Lower lobe of right lung (tissue), 2 donors: ENCODE data around the gene MGMT. TPM values are rescaled to one million over a fixed set of nuclear protein-coding genes. Genes with fewer than 3 reads are reported as not detected.
A peak's percentile ranks its signal among the peaks of the same experiment; 100 is the strongest.

Source experiments
- ATAC-seq, 2 donors: fragments of 200-7000 bp; cut with Tn5 transposase; one replicate each; pipeline ENCODE4 v1.9.1; 2020 to 2022; ENCODE audit warnings: mild to moderate bottlenecking in 2 of 2, moderate library complexity in 2 of 2
- DNase-seq: peaks from one replicate; pipeline ENCODE4 v3.0.0-alpha.2; 2020
- H3K27ac ChIP-seq: fragments of 200-600 bp; one replicate; pipeline ENCODE4 v1.8.0; 2022
- H3K27me3 ChIP-seq: fragments of 200-600 bp; one replicate; pipeline ENCODE4 v1.8.0; 2022; ENCODE audit warnings: low read depth
- H3K36me3 ChIP-seq: fragments of 200-600 bp; one replicate; pipeline ENCODE4 v1.8.0; 2022; ENCODE audit warnings: mild to moderate bottlenecking
- H3K4me1 ChIP-seq: fragments of 200-600 bp; one replicate; pipeline ENCODE4 v1.8.0; 2022
- H3K4me3 ChIP-seq: fragments of 200-600 bp; one replicate; pipeline ENCODE4 v1.8.0; 2022; ENCODE audit warnings: mild to moderate bottlenecking
- H3K9me3 ChIP-seq: fragments of 200-600 bp; one replicate; pipeline ENCODE4 v1.8.0; 2022
- intact Hi-C: fragments of 100-400 bp; cut with DNase I; formaldehyde crosslinking; loops from one replicate; pipeline ENCODE4 v1.11.0; 2022
- total RNA-seq: library from RNA; stranded (reverse); fragmentation: NEBNext Ultra II Directional; extraction: Animal tissue kit (Norgen Biotek cat#: 25700); gene quantifications from one replicate; pipeline ENCODE4 v1.2.1, GENCODE V29; 2021
- TF ChIP-seq, protein P1 (sequence below): fragments of 200-600 bp; IDR thresholded peaks from one replicate; pipeline ENCODE4 v1.8.0; 2022; ENCODE audit warnings: antibody characterized with exemption, mild to moderate bottlenecking
- donor health status: DM: no; HTN: yes; CAD: no; lungs with severe emphysema.

MGMT gene
- total RNA-seq, 1 donor from 2014 or later = 19.9 TPM

DNA sequence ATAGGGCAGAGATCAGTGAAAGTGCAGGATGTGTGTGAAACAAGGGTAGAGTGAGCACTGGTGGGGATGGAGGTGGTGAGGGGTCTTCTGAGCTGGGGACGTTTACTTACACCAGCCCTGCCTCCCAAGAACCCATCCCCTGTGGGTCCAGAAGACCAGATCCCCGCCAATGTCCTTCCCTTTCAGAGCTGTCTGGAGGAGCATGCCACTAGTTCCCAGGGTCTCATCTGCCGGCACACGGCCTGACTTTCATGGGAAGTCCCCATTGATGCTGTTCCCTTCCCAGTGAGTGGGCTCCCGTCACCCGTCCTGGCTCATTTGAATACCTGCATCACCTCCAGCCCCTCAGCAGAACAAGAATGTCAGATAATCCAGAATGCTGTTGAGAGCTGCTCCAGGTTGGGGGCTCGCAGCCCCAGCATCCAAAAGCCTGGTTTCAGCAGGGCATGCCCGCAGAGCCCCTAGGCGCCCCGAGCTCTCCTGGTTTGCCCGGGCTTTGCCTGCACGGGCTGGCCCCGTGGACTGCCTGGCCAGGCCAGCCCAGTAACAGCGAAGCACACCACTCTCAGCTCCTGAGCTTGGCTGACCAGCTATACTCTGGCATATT is 246.7 kb downstream of the MGMT start:
- Histone ChIP-seq H3K36me3 (peaks cover 7% of the 10 kb centered on the region), H3K4me1 (peaks cover under 1% of the 10 kb centered on the region), H3K4me3 (no peak overlapping the region), H3K27ac (no peak overlapping the region), H3K27me3 (no peaks in the 10 kb centered on the region), H3K9me3 (no peaks in the 10 kb centered on the region)
- intact Hi-C loops = no loop called here
- DNase-seq = no peak
- TF ChIP-seq, protein P1, sequence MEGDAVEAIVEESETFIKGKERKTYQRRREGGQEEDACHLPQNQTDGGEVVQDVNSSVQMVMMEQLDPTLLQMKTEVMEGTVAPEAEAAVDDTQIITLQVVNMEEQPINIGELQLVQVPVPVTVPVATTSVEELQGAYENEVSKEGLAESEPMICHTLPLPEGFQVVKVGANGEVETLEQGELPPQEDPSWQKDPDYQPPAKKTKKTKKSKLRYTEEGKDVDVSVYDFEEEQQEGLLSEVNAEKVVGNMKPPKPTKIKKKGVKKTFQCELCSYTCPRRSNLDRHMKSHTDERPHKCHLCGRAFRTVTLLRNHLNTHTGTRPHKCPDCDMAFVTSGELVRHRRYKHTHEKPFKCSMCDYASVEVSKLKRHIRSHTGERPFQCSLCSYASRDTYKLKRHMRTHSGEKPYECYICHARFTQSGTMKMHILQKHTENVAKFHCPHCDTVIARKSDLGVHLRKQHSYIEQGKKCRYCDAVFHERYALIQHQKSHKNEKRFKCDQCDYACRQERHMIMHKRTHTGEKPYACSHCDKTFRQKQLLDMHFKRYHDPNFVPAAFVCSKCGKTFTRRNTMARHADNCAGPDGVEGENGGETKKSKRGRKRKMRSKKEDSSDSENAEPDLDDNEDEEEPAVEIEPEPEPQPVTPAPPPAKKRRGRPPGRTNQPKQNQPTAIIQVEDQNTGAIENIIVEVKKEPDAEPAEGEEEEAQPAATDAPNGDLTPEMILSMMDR = no peak
- no peak for ATAC-seq

DNA sequence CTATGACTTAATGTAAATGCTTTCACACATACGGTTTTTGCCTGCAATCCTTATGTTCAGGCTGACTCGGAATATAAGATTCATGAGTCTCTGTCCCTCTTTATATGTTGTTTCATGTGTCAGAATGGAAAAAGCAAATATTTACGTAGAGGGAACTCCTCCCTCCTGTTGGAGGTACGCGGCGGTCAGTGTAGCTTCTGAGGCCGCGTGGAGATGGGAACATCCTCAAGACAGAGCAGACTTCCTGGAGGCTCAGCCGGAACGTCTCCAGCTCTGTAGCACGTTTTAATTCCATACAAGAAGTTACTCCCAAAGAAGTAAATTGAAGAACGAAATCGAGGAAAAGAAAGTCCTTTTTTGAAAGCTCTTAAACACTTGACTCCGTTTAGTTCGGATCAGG is 248.8 kb downstream of the MGMT start:
- ATAC-seq (no peak), DNase-seq (no peak)
- Histone ChIP-seq H3K27me3 (no peaks in the 10 kb centered on the region), H3K27ac (no peak overlapping the region), H3K4me1 (no peaks in the 10 kb centered on the region), H3K9me3 (no peaks in the 10 kb centered on the region), H3K4me3 (no peak overlapping the region), H3K36me3 (no peaks in the 10 kb centered on the region)
- TF ChIP-seq, protein P1 = no peak
- intact Hi-C loops = no loop called here

DNA sequence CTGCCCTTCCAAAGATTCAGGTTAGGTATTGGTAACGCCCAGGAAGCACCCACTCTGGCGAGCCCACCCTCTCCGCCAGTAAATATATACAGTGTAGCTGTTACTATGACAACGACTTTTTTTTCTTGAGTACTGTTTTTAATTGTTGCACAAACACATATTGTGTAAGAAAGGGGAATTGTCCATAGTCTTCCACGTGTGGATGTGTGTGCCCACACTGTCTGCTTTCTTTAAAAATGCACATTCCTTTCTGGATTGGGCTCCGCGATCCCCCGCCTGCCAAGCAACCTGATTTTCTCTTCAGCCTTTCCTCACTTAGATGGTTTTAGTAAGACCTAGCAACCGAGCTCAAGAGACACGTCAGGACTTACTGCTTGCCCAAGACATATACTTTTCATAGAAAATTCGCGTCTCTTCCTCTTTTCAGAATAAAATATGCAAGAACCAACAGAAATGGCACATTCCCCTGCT is 249.2 kb downstream of the MGMT start:
- H3K9me3 ChIP-seq = peaks cover 4% of the 10 kb centered on the region
- ATAC-seq (peak; percentile 73 to 75), DNase-seq (no peak)
- H3K27ac ChIP-seq = no peak overlapping the region
- TF ChIP-seq, protein P1 = no peak
- no peak overlapping the region for H3K4me3 ChIP-seq
- H3K4me1 ChIP-seq = no peaks in the 10 kb centered on the region
- H3K27me3 ChIP-seq = no peaks in the 10 kb centered on the region
- intact Hi-C loops = no loop called here
- no peaks in the 10 kb centered on the region for H3K36me3 ChIP-seq

DNA sequence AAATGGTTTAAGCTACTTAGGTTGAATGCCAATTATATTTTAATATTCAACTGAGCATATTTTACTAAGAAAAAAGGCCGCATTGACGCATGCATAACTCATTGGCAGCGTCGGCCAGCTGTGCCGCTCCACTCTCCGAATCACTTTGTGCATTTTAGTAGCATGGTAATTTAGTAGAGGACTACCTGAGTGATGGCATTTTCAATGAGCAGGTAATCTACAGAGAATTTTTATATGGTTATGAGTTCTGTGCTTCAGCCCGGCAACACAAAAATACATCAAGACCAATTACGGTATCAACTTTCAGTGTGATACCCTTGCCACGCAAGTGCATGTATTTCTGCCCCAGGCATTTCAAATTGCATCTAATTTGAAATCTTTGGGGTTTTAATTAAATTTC is 249.8 kb downstream of the MGMT start:
- H3K9me3 ChIP-seq = peaks cover 6% of the 10 kb centered on the region
- no peak overlapping the region for H3K27ac ChIP-seq
- DNase-seq (no peak), ATAC-seq (no peak)
- TF ChIP-seq, protein P1 = no peak
- H3K27me3 ChIP-seq = no peaks in the 10 kb centered on the region
- no peaks in the 10 kb centered on the region for H3K36me3 ChIP-seq
- intact Hi-C loops = no loop called here
- no peak overlapping the region for H3K4me3 ChIP-seq
- no peaks in the 10 kb centered on the region for H3K4me1 ChIP-seq

DNA sequence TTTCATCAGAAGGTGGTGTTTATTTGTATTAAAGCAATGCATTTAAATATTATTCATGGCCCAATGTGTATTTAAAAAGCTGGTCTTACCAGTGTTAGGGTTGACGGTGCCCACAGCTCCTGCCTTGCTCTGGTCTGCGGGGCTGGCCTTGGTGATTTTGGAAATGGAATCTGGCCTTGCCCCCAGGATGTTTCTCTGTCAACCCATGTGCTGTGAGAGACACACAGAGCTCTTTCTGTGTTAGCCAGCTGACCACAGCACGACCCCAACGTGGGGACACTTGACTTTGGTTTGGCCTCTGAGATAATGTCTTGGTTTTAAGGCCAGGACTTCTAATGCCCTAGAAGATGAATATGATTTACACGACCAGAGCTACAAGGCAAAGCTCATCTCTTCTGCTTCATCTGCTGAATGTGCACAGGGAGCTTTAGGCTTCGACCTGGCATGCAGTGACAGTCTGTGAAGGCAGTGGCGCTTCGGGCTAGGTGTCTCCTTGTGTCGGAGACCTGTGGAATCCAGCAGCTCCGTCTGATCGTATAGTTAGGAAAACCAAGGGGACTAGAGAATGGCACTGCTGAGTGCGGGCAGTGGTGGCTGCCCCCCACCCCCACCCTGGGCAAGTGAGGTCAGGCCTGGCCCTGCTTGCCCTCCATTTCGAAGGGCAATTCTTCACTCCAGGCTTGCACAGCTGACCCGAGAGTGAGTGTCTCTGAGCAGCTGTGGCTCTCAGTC is 250.9 kb downstream of the MGMT start:
- no peak for ATAC-seq
- H3K4me1 ChIP-seq = no peaks in the 10 kb centered on the region
- H3K27me3 ChIP-seq = no peaks in the 10 kb centered on the region
- H3K27ac ChIP-seq = no peak overlapping the region
- TF ChIP-seq, protein P1 = no peak
- H3K4me3 ChIP-seq = no peak overlapping the region
- no peaks in the 10 kb centered on the region for H3K36me3 ChIP-seq
- intact Hi-C loops = no loop called here
- H3K9me3 ChIP-seq = peaks cover 6% of the 10 kb centered on the region
- DNase-seq = no peak
